Endothelial cell of umbilical vein (primary cell): ENCODE measurements around the gene PELI2.

Experiments used
- CTCF ChIP-seq, 2 donors: IDR thresholded peaks; 1 replicate in 1 of 2; 2 replicates in 1 of 2; pipeline ENCODE4 v1.5.1; 2011; ENCODE audit warnings: low read length in 2 of 2, mild to moderate bottlenecking in 2 of 2, moderate library complexity in 2 of 2, control low read depth in 1 of 2, inconsistent platforms in 1 of 2, low read depth in 1 of 2; ENCODE audit not compliant: insufficient read depth in 1 of 2; ENCODE audit errors: extremely low read depth in 1 of 2
- EZH2 ChIP-seq: IDR thresholded peaks from 2 replicates; pipeline ENCODE4 v1.6.1; 2012; ENCODE audit warnings: borderline replicate concordance, low read depth, mild to moderate bottlenecking, moderate library complexity, low read length, inconsistent platforms; ENCODE audit not compliant: severe bottlenecking
- GATA2 ChIP-seq: IDR thresholded peaks from 2 replicates; pipeline ENCODE4 v1.7.0; 2011; ENCODE audit warnings: low read depth, mild to moderate bottlenecking, moderate library complexity, mixed read lengths, low read length; ENCODE audit not compliant: insufficient read length, insufficient read depth
- JUN ChIP-seq: IDR thresholded peaks from 2 replicates; pipeline ENCODE4 v1.6.1; 2011; ENCODE audit warnings: borderline replicate concordance, low read depth; ENCODE audit not compliant: insufficient read length, insufficient read depth
- MAX ChIP-seq: IDR thresholded peaks from 2 replicates; pipeline ENCODE4 v1.6.1; 2011; ENCODE audit not compliant: insufficient read depth, insufficient read length
- MYC ChIP-seq: IDR thresholded peaks from one replicate; pipeline ENCODE4 v1.6.1; 2011; ENCODE audit warnings: mild to moderate bottlenecking, low read depth, low read length
- POLR2A ChIP-seq: IDR thresholded peaks from 2 replicates; pipeline ENCODE4 v1.6.1; 2012; ENCODE audit warnings: low read depth, mild to moderate bottlenecking, control low read depth, low read length
- POLR2AphosphoS5 ChIP-seq: IDR thresholded peaks from 2 replicates; pipeline ENCODE4 v1.6.1; 2012; ENCODE audit warnings: low read depth, mild to moderate bottlenecking, control low read depth, low read length, moderate library complexity; ENCODE audit not compliant: insufficient read depth

- TF ChIP-seq CTCF (IDR thresholded peaks at IDR 0.05; ENCODE audit: extremely low read depth in 1 of 2, insufficient read depth in 1 of 2, low read depth in 1 of 2, low read length in 2 of 2) (no peak), MAX (no peak), POLR2AphosphoS5 (no peak), GATA2 (no peak), JUN (no peak), MYC (no peak), POLR2A (no peak), EZH2 (no peak)
Observed at GRCh38 chr14:56300495-56300894, 182.3 kb downstream of the PELI2 start.
